ENCODE measurements around the gene S1PR2. TPM values are rescaled to one million over a fixed set of nuclear protein-coding genes. Genes with fewer than 3 reads are reported as not detected.

S1PR2 gene
- total RNA-seq, 4 donors from 2014 or later: 0.56 to 2.2 (median 1.1) TPM

DNA sequence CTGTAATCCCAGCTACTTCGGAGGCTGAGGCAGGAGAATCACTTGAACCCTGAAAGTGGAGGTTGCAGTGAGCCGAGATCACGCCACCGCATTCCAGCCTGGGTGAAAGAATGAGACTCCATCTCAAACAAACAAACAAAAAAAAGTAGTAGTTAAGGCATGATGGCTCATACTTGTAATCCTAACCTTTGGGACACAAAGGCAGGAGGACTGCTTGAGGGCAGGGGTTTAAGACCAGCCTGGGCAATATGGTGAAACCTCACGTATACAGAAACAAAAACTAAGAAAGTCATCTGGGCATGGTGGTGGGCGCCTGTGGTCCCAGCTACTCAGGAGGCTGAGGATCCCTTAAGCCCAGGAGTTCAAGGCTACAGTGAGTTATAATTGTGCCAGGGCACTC is 38.2 kb downstream of the S1PR2 start:
- ATAC-seq (no peak), DNase-seq (no peak)
- Histone ChIP-seq H3K4me3 (no peak overlapping the region), H3K36me3 (no peaks in the 10 kb centered on the region), H3K27ac (no peak overlapping the region), H3K27me3 (no peaks in the 10 kb centered on the region), H3K4me1 (peaks cover 11 to 12% of the 10 kb centered on the region in 2 donors), H3K9me3 (no peaks in the 10 kb centered on the region)
- intact Hi-C loops (cut with DNase I; ENCODE audit: low total_unique reads): loop anchor here (5.0 to 10.0 kb wide), 2 partner anchors 34 to 78 kb away; partner anchors contain the start of genes EIF3G and P2RY11
- TF ChIP-seq POLR2A (IDR thresholded peaks at IDR 0.05) (no peak), CTCF (IDR thresholded peaks at IDR 0.05 in 4 of 5, conservative IDR thresholded peaks at IDR 0.05 in 1 of 5) (no peak)
- in situ Hi-C loops (cut with MboI; ENCODE audit: low sequenced_read_pairs in 4 of 4): no loop called here

DNA sequence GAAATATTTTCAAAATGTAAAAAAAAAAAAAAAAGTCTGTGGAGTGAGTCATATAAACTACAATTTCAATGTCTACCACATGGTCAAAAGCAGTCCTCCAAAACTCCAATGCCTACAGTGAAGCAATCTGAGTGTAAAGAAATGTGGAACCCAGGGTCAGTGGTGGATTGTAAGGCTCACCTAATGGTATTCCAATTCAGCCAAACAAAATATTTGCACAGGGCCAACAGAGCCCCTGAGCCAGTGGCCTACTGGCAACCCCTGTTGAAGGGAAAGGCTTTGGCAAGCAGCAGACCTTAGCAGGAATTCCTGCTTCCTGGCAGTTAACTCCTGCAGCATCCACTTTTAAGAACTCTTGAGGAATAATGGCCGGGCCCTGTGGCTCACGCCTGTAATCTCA is 39.8 kb downstream of the S1PR2 start:
- DNase-seq (no peak), ATAC-seq (no peak)
- in situ Hi-C loops (cut with MboI; ENCODE audit: low sequenced_read_pairs in 4 of 4): no loop called here
- peaks cover 0 to 2% of the 10 kb centered on the region in 2 donors for H3K36me3 ChIP-seq
- TF ChIP-seq CTCF (IDR thresholded peaks at IDR 0.05 in 4 of 5, conservative IDR thresholded peaks at IDR 0.05 in 1 of 5) (no peak), POLR2A (IDR thresholded peaks at IDR 0.05) (no peak)
- no peak overlapping the region for H3K4me3 ChIP-seq
- intact Hi-C loops (cut with DNase I; ENCODE audit: low total_unique reads): loop anchor here (5.0 to 10.0 kb wide), 2 partner anchors 36 to 77 kb away; partner anchors contain the start of genes EIF3G and P2RY11
- H3K27ac ChIP-seq: no peak overlapping the region
- H3K4me1 ChIP-seq: peaks cover 11 to 12% of the 10 kb centered on the region in 2 donors
- H3K27me3 ChIP-seq: no peaks in the 10 kb centered on the region
- H3K9me3 ChIP-seq: no peaks in the 10 kb centered on the region

DNA sequence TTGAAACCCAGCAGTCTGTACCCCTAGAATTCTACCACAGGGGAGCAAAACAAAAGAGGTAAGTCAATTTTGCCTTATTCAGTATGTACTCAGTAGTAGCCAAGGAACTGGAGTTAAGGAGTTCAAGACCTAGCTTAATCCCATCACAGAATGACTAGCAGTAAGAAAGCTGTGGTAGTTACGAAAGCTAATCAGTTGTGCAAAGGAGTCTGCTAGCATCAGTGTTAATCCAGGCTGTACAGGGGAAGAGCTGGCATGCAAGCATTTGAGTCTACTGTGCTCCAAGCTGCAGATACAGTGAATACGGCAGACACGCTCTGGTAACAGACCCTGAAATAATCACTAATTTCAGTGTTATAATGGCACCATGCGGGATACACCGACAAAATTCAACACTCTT is 41.1 kb downstream of the S1PR2 start:
- no peak for DNase-seq
- intact Hi-C loops (cut with DNase I; ENCODE audit: low total_unique reads): loop anchor here (5.0 to 10.0 kb wide), 2 partner anchors 37 to 75 kb away; partner anchors contain the start of genes EIF3G and P2RY11
- no peak for TF ChIP-seq CTCF (IDR thresholded peaks at IDR 0.05 in 4 of 5, conservative IDR thresholded peaks at IDR 0.05 in 1 of 5)
- no peak for TF ChIP-seq POLR2A (IDR thresholded peaks at IDR 0.05)
- peaks cover 0 to 6% of the 10 kb centered on the region in 2 donors for H3K36me3 ChIP-seq
- H3K27ac ChIP-seq: no peak overlapping the region
- peaks cover 10 to 11% of the 10 kb centered on the region in 2 donors for H3K4me1 ChIP-seq
- no peaks in the 10 kb centered on the region for H3K9me3 ChIP-seq
- no peaks in the 10 kb centered on the region for H3K27me3 ChIP-seq
- no peak for ATAC-seq
- no peak overlapping the region for H3K4me3 ChIP-seq
- in situ Hi-C loops (cut with MboI; ENCODE audit: low sequenced_read_pairs in 4 of 4): no loop called here

- DNase-seq (no peak), ATAC-seq (no peak)
- Histone ChIP-seq H3K4me1 (peaks cover 8 to 11% of the 10 kb centered on the region in 2 donors), H3K27me3 (no peaks in the 10 kb centered on the region), H3K27ac (no peak overlapping the region), H3K4me3 (no peak overlapping the region), H3K36me3 (peaks cover 0 to 6% of the 10 kb centered on the region in 2 donors), H3K9me3 (no peaks in the 10 kb centered on the region)
- intact Hi-C loops (cut with DNase I; ENCODE audit: low total_unique reads): loop anchor here (5.0 to 10.0 kb wide), 2 partner anchors 38 to 75 kb away; partner anchors contain the start of genes EIF3G and P2RY11
- TF ChIP-seq CTCF (IDR thresholded peaks at IDR 0.05 in 4 of 5, conservative IDR thresholded peaks at IDR 0.05 in 1 of 5): no peak
- no peak for TF ChIP-seq POLR2A (IDR thresholded peaks at IDR 0.05)
- in situ Hi-C loops (cut with MboI; ENCODE audit: low sequenced_read_pairs in 4 of 4): no loop called here
Measured at GRCh38 chr19:10189616-10190015, 41.5 kb downstream of the S1PR2 start.

DNA sequence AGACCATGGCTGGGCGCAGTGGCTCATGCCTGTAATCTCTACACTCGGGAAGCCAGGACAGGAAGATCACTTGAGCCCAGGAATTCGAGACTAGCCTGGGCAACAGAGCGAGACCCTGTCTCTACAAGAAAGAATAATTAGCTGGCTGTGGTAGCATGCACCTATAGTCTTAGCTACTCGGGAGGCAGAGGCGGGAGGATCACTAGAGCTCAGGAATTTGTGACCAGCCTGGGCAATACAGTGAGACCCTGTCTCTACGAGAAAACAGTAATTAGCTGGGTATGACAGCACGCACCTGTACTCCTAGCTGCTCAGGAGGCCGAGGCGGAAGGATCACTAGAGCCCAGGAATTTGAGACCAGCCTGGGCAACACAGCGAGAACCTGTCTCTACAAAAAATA is 43.8 kb downstream of the S1PR2 start:
- intact Hi-C loops (cut with DNase I; ENCODE audit: low total_unique reads): no loop called here
- in situ Hi-C loops (cut with MboI; ENCODE audit: low sequenced_read_pairs in 4 of 4): no loop called here
- Histone ChIP-seq H3K4me3 (no peak overlapping the region), H3K4me1 (peaks cover 0 to 4% of the 10 kb centered on the region in 2 donors), H3K27ac (no peak overlapping the region), H3K36me3 (peaks cover 0 to 6% of the 10 kb centered on the region in 2 donors), H3K9me3 (no peaks in the 10 kb centered on the region), H3K27me3 (no peaks in the 10 kb centered on the region)
- no peak for DNase-seq
- no peak for TF ChIP-seq CTCF (IDR thresholded peaks at IDR 0.05 in 4 of 5, conservative IDR thresholded peaks at IDR 0.05 in 1 of 5)
- no peak for TF ChIP-seq POLR2A (IDR thresholded peaks at IDR 0.05)
- no peak for ATAC-seq
